SK-N-MC (cell line): ENCODE measurements around the gene ARL5B.
"Not testable (repeated sequence)": the region's sequence is repeated elsewhere in the genome, so short reads cannot be mapped to it uniquely, and the experiment has no call there.

ENCODE experiments used
- DNase-seq: peaks from one replicate; pipeline ENCODE4 v3.0.0-alpha.2; 2011; ENCODE audit warnings: low read depth, low spot score
- H3K27ac ChIP-seq: fragments of 200-600 bp; sonication (generic); 2 replicates; pipeline ENCODE4 v1.5.1; 2016; ENCODE audit warnings: mixed run types
- H3K36me3 ChIP-seq: fragments of 200-600 bp; sonication (generic); 2 replicates; pipeline ENCODE4 v1.6.1; 2017; ENCODE audit warnings: antibody characterized with exemption, low read length, mixed read lengths; ENCODE audit not compliant: insufficient read depth
- H3K4me3 ChIP-seq: fragments of 200-600 bp; sonication (generic); 2 replicates; pipeline ENCODE4 v1.5.1; 2016
- H3K9ac ChIP-seq: fragments of 200-600 bp; sonication (generic); 2 replicates; pipeline ENCODE4 v1.8.0; 2017; ENCODE audit warnings: mixed run types, mixed read lengths; ENCODE audit not compliant: insufficient read length
- H3K9me3 ChIP-seq: fragments of 200-600 bp; sonication (generic); 2 replicates; pipeline ENCODE4 v1.6.1; 2017; ENCODE audit warnings: low read depth, mild to moderate bottlenecking, antibody characterized with exemption, low read length, moderate library complexity, mixed read lengths
- EZH2 ChIP-seq: fragments of 200-600 bp; sonication (generic); IDR thresholded peaks from one replicate; pipeline ENCODE4 v1.6.1; 2017; ENCODE audit warnings: antibody characterized with exemption
- FOXP2 ChIP-seq: optimal IDR thresholded peaks from 2 replicates; pipeline ENCODE3; 2011; ENCODE audit warnings: mild to moderate bottlenecking, moderate library complexity; ENCODE audit not compliant: insufficient read depth; ENCODE audit errors: extremely low read length, control extremely low read depth
- POLR2AphosphoS5 ChIP-seq: IDR thresholded peaks from 2 replicates; pipeline ENCODE4 v1.6.1; 2012; ENCODE audit warnings: mild to moderate bottlenecking, low read depth, low read length, borderline replicate concordance

ARL5B gene

DNA sequence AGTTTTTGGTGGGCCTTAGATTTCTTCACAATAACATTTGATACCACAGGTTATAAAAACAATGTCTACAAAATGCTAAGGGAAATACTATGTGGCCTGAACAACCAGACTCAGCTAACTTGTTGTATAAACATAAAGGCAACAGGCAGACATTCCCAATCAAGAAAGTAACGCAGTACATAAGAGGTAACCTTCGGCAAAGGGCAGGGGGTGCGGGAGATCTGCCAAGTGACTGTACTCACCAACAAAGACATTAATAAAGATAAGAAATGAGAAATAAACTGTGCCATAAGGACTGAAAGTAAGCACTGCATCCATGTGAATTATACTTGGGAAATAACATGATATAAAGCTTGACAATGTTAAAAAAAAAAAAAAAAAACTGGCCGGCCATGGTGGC lies 23.2 kb upstream of the ARL5B start:
- DNase-seq: no peak
- no peak for TF ChIP-seq EZH2
- TF ChIP-seq FOXP2: no peak
- TF ChIP-seq POLR2AphosphoS5: no peak

DNA sequence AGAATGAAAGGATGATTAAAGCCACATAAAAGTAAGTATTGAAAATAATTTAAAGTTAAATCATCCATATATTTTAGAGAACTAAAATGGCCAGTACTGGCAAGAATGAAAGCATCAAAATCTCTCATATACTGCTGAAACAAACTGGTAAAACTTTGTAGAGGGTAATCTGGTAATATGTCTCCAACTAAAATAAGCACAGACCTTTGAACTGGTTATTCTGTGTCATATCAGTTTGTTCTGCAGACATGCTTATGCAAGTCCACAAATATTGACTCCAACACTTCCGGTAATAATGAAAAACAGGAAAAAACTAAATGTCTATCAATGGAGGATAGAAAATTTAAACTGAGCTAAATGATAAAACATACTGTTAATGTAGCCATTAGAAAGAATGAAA lies 21.8 kb upstream of the ARL5B start:
- H3K9me3 ChIP-seq, H3K9ac ChIP-seq, H3K4me3 ChIP-seq, DNase-seq, H3K27ac ChIP-seq, H3K36me3 ChIP-seq: not testable (repeated sequence)

More for the DNA sequence above, 23.2 kb upstream of the ARL5B start:
- H3K9ac ChIP-seq: no peak overlapping the region
- H3K27ac ChIP-seq: no peak overlapping the region
- no peaks in the 10 kb centered on the region for H3K36me3 ChIP-seq
- H3K9me3 ChIP-seq: no peaks in the 10 kb centered on the region
- no peak overlapping the region for H3K4me3 ChIP-seq

DNA sequence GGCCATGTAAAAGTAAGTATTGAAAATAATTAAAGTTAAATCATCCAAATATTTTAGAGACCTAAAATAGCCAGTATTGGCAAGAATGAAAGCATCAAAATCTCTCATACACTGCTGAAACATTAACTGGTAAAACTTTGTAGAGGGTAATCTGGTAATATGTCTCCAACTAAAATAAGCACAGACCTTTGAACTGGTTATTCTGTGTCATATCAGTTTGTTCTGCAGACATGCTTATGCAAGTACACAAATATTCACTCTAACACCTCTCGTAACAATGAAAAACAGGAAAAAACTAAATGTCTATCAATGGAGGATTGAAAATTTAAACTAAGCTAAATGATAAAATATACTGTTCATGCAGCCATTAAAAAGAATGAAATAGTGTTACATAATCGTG lies 19.5 kb upstream of the ARL5B start:
- H3K4me3 ChIP-seq: not testable (repeated sequence)

GRCh38 chr10:18647151-18647550 lies 12.1 kb upstream of the ARL5B start:
- no peak for DNase-seq
- Histone ChIP-seq H3K27ac (no peak overlapping the region), H3K9ac (no peak overlapping the region), H3K36me3 (no peaks in the 10 kb centered on the region), H3K9me3 (no peaks in the 10 kb centered on the region), H3K4me3 (no peak overlapping the region)
- TF ChIP-seq POLR2AphosphoS5 (no peak), EZH2 (no peak), FOXP2 (no peak)

More for the DNA sequence above, 19.5 kb upstream of the ARL5B start:
- H3K9me3 ChIP-seq, H3K9ac ChIP-seq, H3K36me3 ChIP-seq, DNase-seq, H3K27ac ChIP-seq: not testable (repeated sequence)

DNA sequence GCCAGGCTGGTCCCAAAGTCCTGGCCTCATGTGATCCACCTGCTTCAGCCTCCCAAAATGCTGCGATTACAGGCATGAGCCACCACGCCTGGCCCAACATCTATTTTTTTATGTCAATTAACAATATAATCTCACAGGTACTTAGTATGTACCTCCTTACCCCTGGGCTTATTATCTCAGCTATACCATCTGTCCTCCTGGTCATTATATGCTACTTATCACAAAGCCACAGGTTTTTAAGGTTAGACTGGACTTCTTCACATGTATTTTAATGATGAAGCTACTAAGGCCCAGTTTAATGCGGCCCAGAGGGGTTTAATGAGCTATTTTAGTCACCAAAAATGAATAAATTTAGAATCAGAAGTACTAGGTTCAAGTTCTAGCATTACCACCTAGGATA lies 11.3 kb upstream of the ARL5B start:
- Histone ChIP-seq H3K9ac (no peak overlapping the region), H3K27ac (no peak overlapping the region), H3K9me3 (no peaks in the 10 kb centered on the region), H3K4me3 (no peak overlapping the region), H3K36me3 (no peaks in the 10 kb centered on the region)
- no peak for DNase-seq
- TF ChIP-seq POLR2AphosphoS5: no peak
- no peak for TF ChIP-seq EZH2
- no peak for TF ChIP-seq FOXP2

DNA sequence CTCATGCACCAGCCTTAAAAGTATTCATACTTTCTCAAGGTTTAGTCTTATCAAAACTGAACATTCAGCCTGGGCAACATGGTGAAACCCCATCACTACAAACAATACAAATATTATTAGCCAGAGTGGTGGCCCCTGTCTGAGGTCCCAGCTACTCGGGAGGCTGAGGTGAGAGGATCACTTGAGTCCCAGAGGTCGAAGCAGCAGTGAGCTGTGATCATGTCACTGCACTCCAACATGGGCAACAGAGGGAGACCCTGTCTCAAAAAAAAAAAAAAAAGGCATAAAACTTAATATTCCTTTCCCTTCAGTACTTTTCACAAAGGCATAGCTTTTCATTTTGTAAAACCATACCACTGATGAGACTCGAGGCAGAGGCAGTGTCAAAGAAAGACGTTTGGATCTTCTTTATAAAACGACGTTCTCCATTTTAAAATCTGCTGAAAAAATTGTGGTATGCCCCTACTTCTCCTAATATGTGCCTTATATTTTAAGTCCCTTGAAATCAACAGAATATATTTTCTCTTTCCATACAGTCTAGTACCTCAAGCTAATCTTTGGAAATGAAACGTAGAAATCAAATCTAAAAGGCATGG lies 9.8 kb upstream of the ARL5B start:
- Histone ChIP-seq H3K36me3 (no peaks in the 10 kb centered on the region), H3K9me3 (no peaks in the 10 kb centered on the region), H3K9ac (peak overlapping the region; percentile 90), H3K27ac (no peak overlapping the region), H3K4me3 (peak overlapping the region; percentile 82)
- TF ChIP-seq EZH2: no peak
- TF ChIP-seq FOXP2: no peak
- TF ChIP-seq POLR2AphosphoS5: no peak
- no peak for DNase-seq

DNA sequence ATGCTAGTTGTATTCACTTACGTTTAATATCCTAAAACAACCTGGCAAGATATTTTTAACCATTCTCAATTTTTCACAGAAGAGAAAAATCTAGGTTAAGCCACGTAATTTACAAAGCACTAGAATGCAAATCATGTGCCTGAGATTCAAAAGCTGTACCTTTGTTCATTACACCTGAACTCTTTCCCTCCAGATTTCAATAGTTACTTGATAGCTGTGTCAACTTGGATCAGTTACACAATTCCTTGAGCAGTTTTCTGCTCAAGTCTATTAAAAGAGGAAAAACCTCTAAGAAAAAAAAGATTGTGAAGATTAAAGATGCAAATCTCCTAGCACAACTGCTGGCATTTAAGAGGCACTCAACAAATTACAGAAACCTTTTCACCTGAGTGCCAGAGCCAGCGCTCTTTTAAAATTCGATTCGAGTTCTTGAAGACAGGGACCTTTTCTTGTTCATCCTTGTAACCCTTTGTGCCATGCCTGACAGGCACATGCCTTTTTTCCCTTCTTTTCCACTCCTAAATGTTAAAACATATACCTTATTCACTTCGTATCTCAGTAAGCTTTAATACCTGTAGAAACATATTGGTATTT lies 8.7 kb upstream of the ARL5B start:
- Histone ChIP-seq H3K27ac (no peak overlapping the region), H3K4me3 (peak overlapping the region; percentile 82), H3K9me3 (no peaks in the 10 kb centered on the region), H3K36me3 (no peaks in the 10 kb centered on the region), H3K9ac (peak overlapping the region; percentile 90)
- TF ChIP-seq FOXP2 (no peak), EZH2 (no peak), POLR2AphosphoS5 (no peak)
- no peak for DNase-seq

GRCh38 chr10:18651324-18652007 lies 7.8 kb upstream of the ARL5B start, which contains the start of gene NSUN6:
TSS of gene NSUN6 (minus strand) at chr10:18651587. CDS start at chr10:18651203, 384 bp downstream.
- peak within 1 kb of the TSS; percentile 82 for H3K4me3 ChIP-seq
- DNase-seq: no peak
- no peaks in the 10 kb centered on the region for H3K9me3 ChIP-seq
- H3K36me3 ChIP-seq: no peaks in the 10 kb centered on the region
- H3K9ac ChIP-seq: peak within 1 kb of the TSS; percentile 90
- TF ChIP-seq FOXP2 (no peak), POLR2AphosphoS5 (peak; percentile 81), EZH2 (no peak)
- peak within 1 kb of the TSS; percentile 57; the same call in 1 of the 2 replicates for H3K27ac ChIP-seq

DNA sequence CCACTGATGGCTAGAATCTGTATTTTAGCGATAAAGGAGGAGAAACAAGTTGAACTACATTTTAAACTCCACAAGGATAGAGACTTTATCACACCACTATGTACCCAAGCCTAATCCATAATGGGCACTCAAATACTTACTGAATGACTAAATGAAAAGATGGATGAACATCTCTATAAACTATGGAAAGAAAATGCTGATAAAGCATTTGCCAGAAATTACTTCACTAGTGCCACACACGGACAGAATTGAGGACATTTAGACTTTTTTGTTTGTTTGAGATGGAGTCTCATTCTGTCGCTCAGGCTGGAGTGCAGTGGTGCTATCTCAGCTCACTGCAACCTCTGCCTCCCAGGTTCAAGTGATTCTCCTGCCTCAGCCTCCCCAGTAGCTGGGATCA lies 6.1 kb upstream of the ARL5B start:
- TF ChIP-seq FOXP2 (no peak), POLR2AphosphoS5 (no peak), EZH2 (no peak)
- no peak overlapping the region for H3K27ac ChIP-seq
- no peak overlapping the region for H3K4me3 ChIP-seq
- H3K9me3 ChIP-seq: no peaks in the 10 kb centered on the region
- no peaks in the 10 kb centered on the region for H3K36me3 ChIP-seq
- H3K9ac ChIP-seq: no peak overlapping the region
- DNase-seq: no peak
